H1 (cell line): ENCODE data around the gene JADE3. TPM values are rescaled to one million over a fixed set of nuclear protein-coding genes. Genes with fewer than 3 reads are reported as not detected.

Experiments used
- CTCF ChIA-PET: fragments of 300-600 bp; sonication (Branson Sonifier 250); formaldehyde crosslinking; loops from one replicate; lab custom pipeline; 2021; ENCODE audit not compliant: partially characterized antibody; lab: Charles Lee
- POLR2A ChIA-PET: fragments of 300-600 bp; sonication (Branson Sonifier 250); formaldehyde crosslinking; loops from one replicate; lab custom pipeline; 2021; ENCODE audit warnings: inconsistent platforms; ENCODE audit not compliant: partially characterized antibody; lab: Charles Lee
- DNase-seq, 2 experiments: peaks; one replicate each; pipeline versions ENCODE4 v3.0.0 to v3.0.0-alpha.2; 2010 to 2022; ENCODE audit warnings: low spot score in 2 of 2, low read depth in 1 of 2, mixed read lengths in 1 of 2
- FAIRE-seq: peaks from 2 replicates; lab custom pipeline; 2011; peaks lifted over from hg19 to GRCh38; lab: Jason Lieb, UNC
- H2AFZ ChIP-seq: 2 replicates; pipeline ENCODE4 v1.8.1; 2012; ENCODE audit warnings: low read length, inconsistent platforms
- H2AK5ac ChIP-seq: 2 replicates; pipeline ENCODE4 v1.6.1; 2013; ENCODE audit warnings: low read depth, low read length
- H2BK120ac ChIP-seq: replicated peaks from 2 replicates; pipeline ENCODE3; 2013; ENCODE audit warnings: low read depth, low read length, inconsistent platforms
- H2BK12ac ChIP-seq: 2 replicates; pipeline ENCODE4 v1.6.1; 2013; ENCODE audit warnings: low read depth, low read length
- H2BK15ac ChIP-seq: 2 replicates; pipeline ENCODE4 v1.6.1; 2013; ENCODE audit warnings: low read length
- H2BK20ac ChIP-seq: 2 replicates; pipeline ENCODE4 v1.6.1; 2013; ENCODE audit warnings: low read length
- H2BK5ac ChIP-seq: 2 replicates; pipeline ENCODE4 v1.6.1; 2013; ENCODE audit warnings: low read depth, low read length
- H3K14ac ChIP-seq: 2 replicates; pipeline ENCODE4 v1.6.1; 2013; ENCODE audit warnings: inconsistent platforms; ENCODE audit not compliant: insufficient read length
- H3K18ac ChIP-seq: 2 replicates; pipeline ENCODE4 v1.6.1; 2013; ENCODE audit warnings: low read length; ENCODE audit errors: extremely low read depth
- H3K23ac ChIP-seq: 2 replicates; pipeline ENCODE4 v1.6.1; 2013; ENCODE audit warnings: inconsistent platforms; ENCODE audit not compliant: insufficient read length
- H3K23me2 ChIP-seq: 2 replicates; pipeline ENCODE4 v1.6.1; 2013; ENCODE audit warnings: low read depth, low read length
- H3K27ac ChIP-seq: 2 replicates; pipeline ENCODE4 v1.6.1; 2011; ENCODE audit warnings: low read depth, low read length, inconsistent platforms
- H3K27me3 ChIP-seq, 4 experiments: replicated peaks in 1 of 4; 1 replicate in 1 of 4; 2 replicates in 3 of 4; pipeline versions ENCODE4 v1.6.1 to v1.8.1; 2011 to 2013; ENCODE audit warnings: low read length in 3 of 4, mild to moderate bottlenecking in 3 of 4, inconsistent platforms in 2 of 4, mixed read lengths in 2 of 4, moderate library complexity in 1 of 4; ENCODE audit not compliant: control insufficient read depth in 3 of 4, insufficient read depth in 3 of 4; ENCODE audit errors: extremely low read depth in 1 of 4
- H3K36me3 ChIP-seq, 4 experiments: 2 replicates each; pipeline versions ENCODE4 v1.6.1 to v1.8.1; 2011 to 2013; ENCODE audit warnings: mild to moderate bottlenecking in 4 of 4, low read length in 3 of 4, moderate library complexity in 2 of 4, control low read depth in 1 of 4, inconsistent platforms in 1 of 4; ENCODE audit not compliant: insufficient read depth in 4 of 4, control insufficient read depth in 2 of 4
- H3K4ac ChIP-seq: replicated peaks from 2 replicates; pipeline ENCODE3; 2013; ENCODE audit warnings: low read length, low read depth, mixed read lengths, inconsistent platforms; ENCODE audit not compliant: insufficient read length
- H3K4me1 ChIP-seq, 4 experiments: replicated peaks in 1 of 4; 1 replicate in 1 of 4; 2 replicates in 3 of 4; pipeline versions ENCODE4 v1.6.1 to v1.8.1; 2011 to 2013; ENCODE audit warnings: low read length in 3 of 4, inconsistent platforms in 2 of 4, mixed read lengths in 1 of 4; ENCODE audit not compliant: insufficient read depth in 4 of 4, control insufficient read depth in 3 of 4
- H3K4me2 ChIP-seq, 2 experiments: 2 replicates each; pipeline versions ENCODE4 v1.6.1 to v1.8.1; 2011 to 2013; ENCODE audit warnings: low read depth in 2 of 2, low read length in 2 of 2, control low read depth in 1 of 2, inconsistent platforms in 1 of 2, mild to moderate bottlenecking in 1 of 2; ENCODE audit not compliant: insufficient read depth in 1 of 2
- H3K4me3 ChIP-seq, 4 experiments: fragments of 200-600, 300-600 bp in 1 of 4; sonication (generic), shearing (Covaris generic), sonication (Bioruptor Twin) in 1 of 4; 2 replicates each; pipeline versions ENCODE4 v1.5.1 to v1.8.1; 2011 to 2016; ENCODE audit warnings: low read length in 4 of 4, low read depth in 3 of 4, control low read depth in 2 of 4, inconsistent platforms in 2 of 4, mild to moderate bottlenecking in 2 of 4, mixed read lengths in 1 of 4, moderate library complexity in 1 of 4; ENCODE audit not compliant: insufficient read depth in 2 of 4; ENCODE audit errors: extremely low read depth in 1 of 4
- H3K56ac ChIP-seq: replicated peaks from 2 replicates; pipeline ENCODE3; 2013; ENCODE audit warnings: low read depth, mild to moderate bottlenecking, mixed read lengths, low read length, inconsistent platforms; ENCODE audit not compliant: insufficient read length
- H3K79me1 ChIP-seq: 2 replicates; pipeline ENCODE4 v1.6.1; 2013; ENCODE audit warnings: low read depth, low read length, control low read depth
- H3K79me2 ChIP-seq, 2 experiments: 2 replicates each; pipeline versions ENCODE4 v1.6.1 to v1.8.1; 2012 to 2013; ENCODE audit warnings: low read length in 2 of 2, mild to moderate bottlenecking in 2 of 2, inconsistent platforms in 1 of 2; ENCODE audit not compliant: insufficient read depth in 2 of 2, control insufficient read depth in 1 of 2
- H3K9ac ChIP-seq, 4 experiments: replicated peaks in 1 of 4; 1 replicate in 1 of 4; 2 replicates in 3 of 4; pipeline versions ENCODE4 v1.6.1 to v1.8.1; 2011 to 2013; ENCODE audit warnings: low read depth in 3 of 4, low read length in 3 of 4, control low read depth in 2 of 4, mild to moderate bottlenecking in 2 of 4, moderate library complexity in 2 of 4, inconsistent platforms in 1 of 4; ENCODE audit errors: extremely low read depth in 1 of 4
- H3K9me3 ChIP-seq, 2 experiments: 2 replicates each; pipeline versions ENCODE4 v1.6.1 to v1.8.1; 2012 to 2013; ENCODE audit warnings: mild to moderate bottlenecking in 2 of 2, moderate library complexity in 2 of 2, control low read depth in 1 of 2, inconsistent platforms in 1 of 2, low read depth in 1 of 2, low read length in 1 of 2, mixed read lengths in 1 of 2; ENCODE audit not compliant: insufficient read depth in 2 of 2
- H4K20me1 ChIP-seq, 2 experiments: replicated peaks in 1 of 2; 2 replicates each; pipeline versions ENCODE3 to v1.8.1; 2011 to 2013; ENCODE audit warnings: inconsistent platforms in 2 of 2, low read length in 2 of 2, mild to moderate bottlenecking in 1 of 2; ENCODE audit not compliant: insufficient read depth in 2 of 2, control insufficient read depth in 1 of 2
- H4K5ac ChIP-seq: 2 replicates; pipeline ENCODE4 v1.6.1; 2013; ENCODE audit warnings: low read length, low read depth, mixed read lengths, inconsistent platforms; ENCODE audit not compliant: insufficient read length
- H4K8ac ChIP-seq: 2 replicates; pipeline ENCODE4 v1.8.0; 2013; ENCODE audit warnings: mild to moderate bottlenecking, moderate library complexity, low read length, inconsistent platforms; ENCODE audit not compliant: insufficient read depth; ENCODE audit errors: extremely low read depth
- H4K91ac ChIP-seq: replicated peaks from 2 replicates; pipeline ENCODE3; 2013; ENCODE audit warnings: low read length, mixed read lengths, inconsistent platforms; ENCODE audit not compliant: insufficient read length
- CTBP2 ChIP-seq: IDR thresholded peaks from 2 replicates; pipeline ENCODE4 v1.7.0; 2011; ENCODE audit warnings: borderline replicate concordance, mild to moderate bottlenecking, moderate library complexity, mixed read lengths, low read length; ENCODE audit not compliant: insufficient read depth, insufficient read length
- TEAD4 ChIP-seq: IDR thresholded peaks from 2 replicates; pipeline ENCODE4 v1.6.1; 2012; ENCODE audit warnings: low read depth, low read length, inconsistent platforms, mixed read lengths
- WGBS, 2 experiments: shearing (Covaris generic) in 1 of 2; methylation state at CpG; one replicate each; pipeline versions ENCODE4 v1.1.6 to v1.1.7; 2013 to 2015; ENCODE audit warnings: low lambda C conversion rate in 2 of 2, mixed read lengths in 2 of 2, inconsistent platforms in 1 of 2, low coverage in 1 of 2, missing lambda C conversion rate in 1 of 2; ENCODE audit not compliant: insufficient replicate concordance in 2 of 2, insufficient coverage in 1 of 2, insufficient read length in 1 of 2; ENCODE audit errors: extremely low coverage in 1 of 2, missing lambda C conversion rate in 1 of 2; 5-methylcytosine and 5-hydroxymethylcytosine counted together
- polyA plus RNA-seq, 7 experiments: library from polyadenylated mRNA; depleted of rRNA in 3 of 7; stranded (reverse) in 5 of 7; unstranded in 2 of 7; fragments of >200 nt in 5 of 7; fragments of 200-250 nt in 2 of 7; gene quantifications; 1 replicate in 5 of 7; 2 replicates in 1 of 7; 4 replicates in 1 of 7; pipeline versions ENCODE4 v1.2.1 to v1.2.3, GENCODE V29; 2011 to 2013; ENCODE audit warnings: missing spikeins in 2 of 7, mixed read lengths in 2 of 7
- total RNA-seq: library from RNA; stranded (reverse); fragmentation: NEBNext Ultra II Directional; extraction: Animal tissue kit (Norgen Biotek cat#: 25700); gene quantifications from 2 replicates; pipeline ENCODE4 v1.2.1, GENCODE V29; 2021

Gene JADE3
- total and polyA plus RNA-seq, 2 of the 8 experiments (the other 6 are each of a cell fraction or from before 2014, with no cell fraction given), result 6.9 to 21.5 TPM

GRCh38 chrX:46916273-46916672, 4.1 kb downstream of the JADE3 start:
- H3K23me2 ChIP-seq, result 0 out of 2 replicates have a peak, but pooled peaks cover 3% of the 10 kb centered on the region
- no peak overlapping the region for H4K8ac ChIP-seq
- ChIA-PET POLR2A (no interaction called here), CTCF (interaction anchor here (0.7 to 2.3 kb wide), 2 partner anchors 12 to 461 kb away, joined by 3 to 4 read pairs; no protein-coding TSS in a partner anchor)
- peaks cover 14 to 79% of the 10 kb centered on the region in 2 experiments; a peak in 3 of 4 replicates for H3K79me2 ChIP-seq
- H3K4me2 ChIP-seq, result no peak overlapping the region
- H2BK15ac ChIP-seq, result no peak overlapping the region
- DNase-seq (no peak), FAIRE-seq (no peak)
- H2AK5ac ChIP-seq, result no peak overlapping the region
- no peak overlapping the region for H3K4me3 ChIP-seq
- H3K23ac ChIP-seq, result no peak overlapping the region
- H2BK120ac ChIP-seq, result no peak overlapping the region
- no peaks in the 10 kb centered on the region; a peak in 2 of 8 replicates for H3K36me3 ChIP-seq
- H4K20me1 ChIP-seq, result peaks cover 0 to 3% of the 10 kb centered on the region in 2 experiments
- H3K9ac ChIP-seq, result no peak overlapping the region
- no peak overlapping the region for H4K5ac ChIP-seq
- H3K79me1 ChIP-seq, result peaks cover 2% of the 10 kb centered on the region; the same call in 1 of the 2 replicates
- peaks cover 0 to 3% (median 0%) of the 10 kb centered on the region in 4 experiments; a peak in 3 of 7 replicates for H3K4me1 ChIP-seq
- H2BK20ac ChIP-seq, result no peak overlapping the region
- H2AFZ ChIP-seq, result no peak overlapping the region
- no peak overlapping the region for H2BK5ac ChIP-seq
- 80% methylated on average over 2 of the region's 2 CpGs; no CpG with 5 or more reads in 1 of the 2 experiments for WGBS, 2 experiments
- H4K91ac ChIP-seq, result no peak overlapping the region
- no peak for TF ChIP-seq CTBP2
- TF ChIP-seq TEAD4, result no peak
- H3K27me3 ChIP-seq, result no peaks in the 10 kb centered on the region
- no peak overlapping the region for H3K27ac ChIP-seq
- no peak overlapping the region for H2BK12ac ChIP-seq
- H3K9me3 ChIP-seq, result 0 out of 4 replicates have a peak, but pooled peaks cover 0 to 3% of the 10 kb centered on the region in 2 experiments
- H3K4ac ChIP-seq, result no peak overlapping the region
- H3K18ac ChIP-seq, result no peak overlapping the region
- H3K56ac ChIP-seq, result no peak overlapping the region
- H3K14ac ChIP-seq, result no peak overlapping the region
